ENCODE results near the gene TAS2R39. TPM values are rescaled to one million over a fixed set of nuclear protein-coding genes. Genes with fewer than 3 reads are reported as not detected.

Gene TAS2R39
- total RNA-seq, 1 donor from 2014 or later, result not detected

DNA sequence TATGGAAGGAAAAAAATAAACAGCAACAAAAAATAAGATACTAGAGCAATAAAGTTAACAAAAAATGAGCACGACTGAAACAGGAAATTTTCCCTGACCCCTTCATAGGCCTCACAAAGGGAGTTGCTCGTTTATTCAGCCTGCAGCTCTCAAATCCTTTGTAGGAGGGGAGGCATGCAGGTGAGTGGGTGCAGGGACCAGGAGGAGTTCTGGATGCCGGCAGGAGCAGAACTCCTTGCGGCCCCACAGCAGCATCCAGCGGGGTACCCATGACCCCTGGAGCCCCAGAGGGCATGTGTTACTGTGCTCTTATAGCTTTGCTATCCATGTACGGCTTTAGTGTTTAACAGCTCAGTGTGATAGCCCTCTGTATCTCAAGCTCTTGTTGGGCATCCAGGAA is 5.8 kb downstream of the TAS2R39 start:
- no peaks in the 10 kb centered on the region for H3K27me3 ChIP-seq (ENCODE audit: control insufficient read depth, insufficient read depth, low read length)
- no peak for TF ChIP-seq CTCF (IDR thresholded peaks at IDR 0.05; ENCODE audit: insufficient read depth, low read length, severe bottlenecking)
- no peak overlapping the region for H3K4me3 ChIP-seq (ENCODE audit: low read depth, low read length)
- DNase-seq (ENCODE audit: low read depth) (no peak), FAIRE-seq (no peak)
- no peaks in the 10 kb centered on the region for H3K36me3 ChIP-seq (ENCODE audit: control insufficient read depth, insufficient read depth, low read length)

DNA sequence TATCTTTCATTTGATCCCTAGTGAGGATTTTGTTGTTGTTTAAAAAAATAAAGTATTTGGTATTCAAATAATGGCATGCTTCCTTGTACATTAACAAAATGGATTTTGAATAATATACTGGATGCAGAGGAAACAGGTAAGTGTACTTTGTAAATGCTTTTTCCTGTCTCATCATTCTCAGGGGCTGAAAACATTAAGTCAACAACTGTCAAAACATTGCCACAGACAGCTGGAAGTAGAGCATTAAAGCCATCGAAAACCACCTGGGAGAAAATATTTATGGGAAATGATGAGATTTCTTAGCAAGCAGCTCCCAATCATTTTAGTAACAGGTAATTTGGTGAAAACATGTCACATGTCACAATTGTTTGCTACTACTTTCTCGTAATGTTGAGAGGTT is 10.7 kb downstream of the TAS2R39 start:
- no peaks in the 10 kb centered on the region for H3K36me3 ChIP-seq (ENCODE audit: control insufficient read depth, insufficient read depth, low read length)
- TF ChIP-seq CTCF (IDR thresholded peaks at IDR 0.05; ENCODE audit: insufficient read depth, low read length, severe bottlenecking), result no peak
- FAIRE-seq (no peak), DNase-seq (ENCODE audit: low read depth) (no peak)
- no peak overlapping the region for H3K4me3 ChIP-seq (ENCODE audit: low read depth, low read length)
- H3K27me3 ChIP-seq (ENCODE audit: control insufficient read depth, insufficient read depth, low read length), result no peaks in the 10 kb centered on the region

GRCh38 chr7:143199040-143199439 is 15.8 kb downstream of the TAS2R39 start:
- no peak for TF ChIP-seq CTCF (IDR thresholded peaks at IDR 0.05; ENCODE audit: insufficient read depth, low read length, severe bottlenecking)
- Histone ChIP-seq H3K27me3 (ENCODE audit: control insufficient read depth, insufficient read depth, low read length) (no peaks in the 10 kb centered on the region), H3K4me3 (ENCODE audit: low read depth, low read length) (no peak overlapping the region), H3K36me3 (ENCODE audit: control insufficient read depth, insufficient read depth, low read length) (no peaks in the 10 kb centered on the region)
- DNase-seq (ENCODE audit: low read depth) (no peak), FAIRE-seq (no peak)

DNA sequence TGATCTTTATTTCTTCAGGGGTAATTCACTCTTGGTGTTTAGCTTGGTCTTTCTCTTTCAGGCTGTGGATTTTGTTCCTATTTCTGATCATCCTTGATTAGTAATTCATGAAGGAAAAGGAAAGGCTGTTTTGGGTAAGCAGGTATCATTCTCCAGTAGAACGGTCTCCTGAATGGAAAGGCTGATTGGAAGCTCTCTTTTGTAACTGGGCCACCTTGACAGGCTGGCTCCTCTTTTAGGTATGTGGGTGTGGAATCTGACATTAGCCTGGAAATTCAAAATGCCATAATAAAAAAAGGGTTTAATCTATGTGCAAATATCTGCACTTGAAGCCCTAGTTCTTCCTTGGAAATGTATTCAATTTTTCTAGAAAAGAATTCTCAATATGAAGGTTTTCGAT is 18.9 kb downstream of the TAS2R39 start:
- FAIRE-seq, result no peak
- no peak for TF ChIP-seq CTCF (IDR thresholded peaks at IDR 0.05; ENCODE audit: insufficient read depth, low read length, severe bottlenecking)
- H3K4me3 ChIP-seq (ENCODE audit: low read depth, low read length), result no peak overlapping the region
- DNase-seq (ENCODE audit: low read depth), result no peak
- no peaks in the 10 kb centered on the region for H3K27me3 ChIP-seq (ENCODE audit: control insufficient read depth, insufficient read depth, low read length)
- no peaks in the 10 kb centered on the region for H3K36me3 ChIP-seq (ENCODE audit: control insufficient read depth, insufficient read depth, low read length)

DNA sequence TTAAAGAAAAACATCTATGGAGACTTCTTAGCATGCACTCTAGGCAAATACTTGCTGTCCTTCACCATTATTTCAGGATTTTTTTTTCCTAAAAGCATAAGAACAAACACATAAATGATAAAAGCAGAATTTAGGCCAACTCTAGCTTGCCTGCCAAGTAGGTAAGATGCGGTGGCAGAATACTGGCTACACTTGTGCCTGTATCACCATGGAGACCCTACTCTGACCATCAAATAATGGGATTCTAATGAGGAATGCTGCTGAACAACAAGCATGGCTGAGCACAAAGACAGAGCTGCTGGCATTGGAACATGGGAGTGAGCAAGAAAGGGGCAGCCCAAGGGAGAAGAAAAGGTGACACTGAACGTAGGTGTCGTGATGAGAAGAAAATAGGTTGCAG is 20.2 kb downstream of the TAS2R39 start:
- FAIRE-seq (no peak), DNase-seq (ENCODE audit: low read depth) (no peak)
- TF ChIP-seq CTCF (IDR thresholded peaks at IDR 0.05; ENCODE audit: insufficient read depth, low read length, severe bottlenecking), result no peak
- H3K4me3 ChIP-seq (ENCODE audit: low read depth, low read length), result no peak overlapping the region
- H3K27me3 ChIP-seq (ENCODE audit: control insufficient read depth, insufficient read depth, low read length), result no peaks in the 10 kb centered on the region
- H3K36me3 ChIP-seq (ENCODE audit: control insufficient read depth, insufficient read depth, low read length), result no peaks in the 10 kb centered on the region

- no peak for FAIRE-seq
- DNase-seq (ENCODE audit: low read depth), result no peak
- Histone ChIP-seq H3K4me3 (ENCODE audit: low read depth, low read length) (no peak overlapping the region), H3K27me3 (ENCODE audit: control insufficient read depth, insufficient read depth, low read length) (no peaks in the 10 kb centered on the region), H3K36me3 (ENCODE audit: control insufficient read depth, insufficient read depth, low read length) (no peaks in the 10 kb centered on the region)
- TF ChIP-seq CTCF (IDR thresholded peaks at IDR 0.05; ENCODE audit: insufficient read depth, low read length, severe bottlenecking), result no peak
These were observed 22.5 kb downstream of the TAS2R39 start for GRCh38 chr7:143205560-143206293.
